Measurements from ENCODE around the gene TTC33. TPM values are rescaled to one million over a fixed set of nuclear protein-coding genes. Genes with fewer than 3 reads are reported as not detected.
"Not testable (repeated sequence)": the region's sequence is repeated elsewhere in the genome, so short reads cannot be mapped to it uniquely, and the experiment has no call there.

The TTC33 gene
- total RNA-seq, 1 donor from 2014 or later = 18.5 TPM

- peak overlapping the region; percentile 95 for H3K4me3 Mint-ChIP-seq
- H3K27me3 Mint-ChIP-seq (ENCODE audit: low read depth) = no peaks in the 10 kb centered on the region
- peaks cover 47% of the 10 kb centered on the region for H3K4me1 Mint-ChIP-seq
- H3K27ac Mint-ChIP-seq (ENCODE audit: unreplicated experiment) = peak overlapping the region; percentile 95
- H3K36me3 Mint-ChIP-seq (ENCODE audit: low read depth) = peaks cover 9% of the 10 kb centered on the region
- peak; percentile 48 for DNase-seq (ENCODE audit: low read depth, low spot score)
- TF ChIP-seq, protein P1, sequence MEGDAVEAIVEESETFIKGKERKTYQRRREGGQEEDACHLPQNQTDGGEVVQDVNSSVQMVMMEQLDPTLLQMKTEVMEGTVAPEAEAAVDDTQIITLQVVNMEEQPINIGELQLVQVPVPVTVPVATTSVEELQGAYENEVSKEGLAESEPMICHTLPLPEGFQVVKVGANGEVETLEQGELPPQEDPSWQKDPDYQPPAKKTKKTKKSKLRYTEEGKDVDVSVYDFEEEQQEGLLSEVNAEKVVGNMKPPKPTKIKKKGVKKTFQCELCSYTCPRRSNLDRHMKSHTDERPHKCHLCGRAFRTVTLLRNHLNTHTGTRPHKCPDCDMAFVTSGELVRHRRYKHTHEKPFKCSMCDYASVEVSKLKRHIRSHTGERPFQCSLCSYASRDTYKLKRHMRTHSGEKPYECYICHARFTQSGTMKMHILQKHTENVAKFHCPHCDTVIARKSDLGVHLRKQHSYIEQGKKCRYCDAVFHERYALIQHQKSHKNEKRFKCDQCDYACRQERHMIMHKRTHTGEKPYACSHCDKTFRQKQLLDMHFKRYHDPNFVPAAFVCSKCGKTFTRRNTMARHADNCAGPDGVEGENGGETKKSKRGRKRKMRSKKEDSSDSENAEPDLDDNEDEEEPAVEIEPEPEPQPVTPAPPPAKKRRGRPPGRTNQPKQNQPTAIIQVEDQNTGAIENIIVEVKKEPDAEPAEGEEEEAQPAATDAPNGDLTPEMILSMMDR (conservative IDR thresholded peaks at IDR 0.05) = no peak
- no peaks in the 10 kb centered on the region for H3K9me3 Mint-ChIP-seq
Measured at GRCh38 chr5:40797273-40798011, 41.7 kb upstream of the TTC33 start.

GRCh38 chr5:40796487-40796889 is 40.7 kb upstream of the TTC33 start:
- H3K9me3 Mint-ChIP-seq = no peaks in the 10 kb centered on the region
- TF ChIP-seq, protein P1 (conservative IDR thresholded peaks at IDR 0.05) = no peak
- no peaks in the 10 kb centered on the region for H3K27me3 Mint-ChIP-seq (ENCODE audit: low read depth)
- H3K4me3 Mint-ChIP-seq = peak overlapping the region; percentile 95
- peaks cover 9% of the 10 kb centered on the region for H3K36me3 Mint-ChIP-seq (ENCODE audit: low read depth)
- H3K27ac Mint-ChIP-seq (ENCODE audit: unreplicated experiment) = no peak overlapping the region
- peaks cover 42% of the 10 kb centered on the region for H3K4me1 Mint-ChIP-seq
- no peak for DNase-seq (ENCODE audit: low read depth, low spot score)

GRCh38 chr5:40794877-40795276 is 39.1 kb upstream of the TTC33 start:
- H3K27ac Mint-ChIP-seq (ENCODE audit: unreplicated experiment); H3K27me3 Mint-ChIP-seq (ENCODE audit: low read depth); H3K36me3 Mint-ChIP-seq (ENCODE audit: low read depth); DNase-seq (ENCODE audit: low read depth, low spot score); H3K9me3 Mint-ChIP-seq: not testable (repeated sequence)
- peak overlapping the region; percentile 72 for H3K4me3 Mint-ChIP-seq
- H3K4me1 Mint-ChIP-seq = peaks cover 42% of the 10 kb centered on the region

GRCh38 chr5:40794340-40794739 is 38.6 kb upstream of the TTC33 start:
- H3K27me3 Mint-ChIP-seq (ENCODE audit: low read depth); H3K4me3 Mint-ChIP-seq; H3K36me3 Mint-ChIP-seq (ENCODE audit: low read depth); H3K27ac Mint-ChIP-seq (ENCODE audit: unreplicated experiment); H3K9me3 Mint-ChIP-seq; DNase-seq (ENCODE audit: low read depth, low spot score): not testable (repeated sequence)
- H3K4me1 Mint-ChIP-seq = peaks cover 39% of the 10 kb centered on the region

GRCh38 chr5:40792691-40793090 is 36.9 kb upstream of the TTC33 start:
- H3K36me3 Mint-ChIP-seq (ENCODE audit: low read depth) = peaks cover 19% of the 10 kb centered on the region
- not testable (repeated sequence) for H3K9me3 Mint-ChIP-seq; H3K27ac Mint-ChIP-seq (ENCODE audit: unreplicated experiment); H3K4me3 Mint-ChIP-seq; H3K27me3 Mint-ChIP-seq (ENCODE audit: low read depth); DNase-seq (ENCODE audit: low read depth, low spot score)
- H3K4me1 Mint-ChIP-seq = peaks cover 30% of the 10 kb centered on the region

- Mint-ChIP-seq H3K27ac (ENCODE audit: unreplicated experiment) (no peak overlapping the region), H3K4me3 (no peak overlapping the region)
Measured at GRCh38 chr5:40791715-40792139, 36.0 kb upstream of the TTC33 start.

More at GRCh38 chr5:40791715-40792139, 36.0 kb upstream of the TTC33 start:
- peaks cover 6% of the 10 kb centered on the region for H3K9me3 Mint-ChIP-seq
- TF ChIP-seq, protein P1 (conservative IDR thresholded peaks at IDR 0.05) = no peak
- DNase-seq (ENCODE audit: low read depth, low spot score) = no peak
- H3K27me3 Mint-ChIP-seq (ENCODE audit: low read depth) = no peaks in the 10 kb centered on the region
- H3K4me1 Mint-ChIP-seq = peaks cover 23% of the 10 kb centered on the region
- H3K36me3 Mint-ChIP-seq (ENCODE audit: low read depth) = peaks cover 23% of the 10 kb centered on the region

Data from neural crest cell (in vitro differentiated cells).